IMR-90 (cell line): ENCODE data around the gene TFAP2E. TPM values are rescaled to one million over a fixed set of nuclear protein-coding genes. Genes with fewer than 3 reads are reported as not detected.

ENCODE experiments used
- ATAC-seq: fragments of 200-7000 bp; cut with Tn5 transposase; 2 replicates; pipeline ENCODE4 v1.9.1; 2020; ENCODE audit warnings: low read depth, mild to moderate bottlenecking, moderate library complexity
- BruUV-seq: library from RNA; stranded (reverse); fragments of 400-500 nt; replicated peaks from 2 replicates; lab custom pipeline; 2021; lab: Mats Ljungman, UMichigan
- CTCF ChIA-PET: fragments of 300-600 bp; formaldehyde crosslinking; extraction: SDS; loops from one replicate; lab custom pipeline; 2021; ENCODE audit warnings: antibody characterized with exemption; lab: Yijun Ruan, JAX
- POLR2A ChIA-PET: fragments of 300-600 bp; sonication (Branson Sonifier 250); formaldehyde crosslinking; loops from one replicate; lab custom pipeline; 2022; ENCODE audit warnings: antibody characterized with exemption; ENCODE audit not compliant: unreplicated experiment; lab: Charles Lee
- DNase-seq: peaks from one replicate; pipeline ENCODE4 v3.0.0; 2013
- H2AFZ ChIP-seq: replicated peaks from 2 replicates; pipeline ENCODE3; 2013; ENCODE audit warnings: low read length, mild to moderate bottlenecking; ENCODE audit not compliant: poor library complexity
- H2AK5ac ChIP-seq: 2 replicates; pipeline ENCODE4 v1.6.1; 2013; ENCODE audit warnings: low read depth, low read length, inconsistent platforms
- H2AK9ac ChIP-seq: replicated peaks from 2 replicates; pipeline ENCODE3; 2013; ENCODE audit warnings: mild to moderate bottlenecking, low read depth, low read length, moderate library complexity; ENCODE audit not compliant: poor library complexity
- H2BK120ac ChIP-seq: 2 replicates; pipeline ENCODE4 v1.6.1; 2013; ENCODE audit warnings: low read depth, low read length, inconsistent platforms
- H2BK15ac ChIP-seq: 3 replicates; pipeline ENCODE4 v1.6.1; 2013; ENCODE audit warnings: low read depth, low read length, inconsistent platforms
- H2BK20ac ChIP-seq: 2 replicates; pipeline ENCODE4 v1.6.1; 2013; ENCODE audit warnings: low read depth, mild to moderate bottlenecking, inconsistent platforms, low read length, moderate library complexity
- H2BK5ac ChIP-seq: 2 replicates; pipeline ENCODE4 v1.6.1; 2013; ENCODE audit warnings: mild to moderate bottlenecking, low read depth, low read length, inconsistent platforms; ENCODE audit not compliant: poor library complexity, severe bottlenecking
- H3K14ac ChIP-seq: replicated peaks from 2 replicates; pipeline ENCODE4 v1.6.1; 2013; ENCODE audit warnings: low read depth, low read length, inconsistent platforms
- H3K18ac ChIP-seq: 2 replicates; pipeline ENCODE4 v1.6.1; 2013; ENCODE audit warnings: low read depth, low read length, control low read depth
- H3K23ac ChIP-seq: 2 replicates; pipeline ENCODE4 v1.6.1; 2013; ENCODE audit warnings: low read depth, low read length, inconsistent platforms
- H3K27ac ChIP-seq: 2 replicates; pipeline ENCODE4 v1.5.1; 2013; ENCODE audit warnings: mild to moderate bottlenecking, control low read depth, low read length; ENCODE audit not compliant: insufficient read depth
- H3K27me3 ChIP-seq: 2 replicates; pipeline ENCODE4 v1.6.1; 2013; ENCODE audit warnings: low read length; ENCODE audit not compliant: control insufficient read depth, insufficient read depth
- H3K36me3 ChIP-seq: 2 replicates; pipeline ENCODE4 v1.6.1; 2013; ENCODE audit warnings: low read length, mixed read lengths; ENCODE audit not compliant: control insufficient read depth, insufficient read depth
- H3K4ac ChIP-seq: 2 replicates; pipeline ENCODE4 v1.6.1; 2013; ENCODE audit warnings: low read depth, low read length, inconsistent platforms
- H3K4me1 ChIP-seq: 2 replicates; pipeline ENCODE4 v1.6.1; 2013; ENCODE audit warnings: low read length, mixed read lengths; ENCODE audit not compliant: control insufficient read depth, insufficient read depth
- H3K4me2 ChIP-seq: 2 replicates; pipeline ENCODE4 v1.6.1; 2013; ENCODE audit warnings: low read depth, mild to moderate bottlenecking, control low read depth, low read length, moderate library complexity
- H3K4me3 ChIP-seq: 2 replicates; pipeline ENCODE4 v1.5.1; 2013; ENCODE audit warnings: low read depth, mild to moderate bottlenecking, control low read depth, low read length, moderate library complexity; ENCODE audit not compliant: insufficient read depth
- H3K56ac ChIP-seq: 2 replicates; pipeline ENCODE4 v1.6.1; 2013; ENCODE audit warnings: low read length, inconsistent platforms; ENCODE audit not compliant: insufficient read depth; ENCODE audit errors: extremely low read depth
- H3K79me1 ChIP-seq, 2 experiments: 2 replicates each; pipeline ENCODE4 v1.6.1; 2013; ENCODE audit warnings: low read length in 2 of 2, inconsistent platforms in 1 of 2, low read depth in 1 of 2
- H3K9ac ChIP-seq: 2 replicates; pipeline ENCODE4 v1.6.1; 2013; ENCODE audit warnings: low read depth, low read length, control low read depth
- H3K9me1 ChIP-seq: 2 replicates; pipeline ENCODE4 v1.6.1; 2013; ENCODE audit warnings: low read length, inconsistent platforms; ENCODE audit not compliant: insufficient read depth
- H3K9me3 ChIP-seq: 2 replicates; pipeline ENCODE4 v1.6.1; 2013; ENCODE audit warnings: low read length; ENCODE audit not compliant: control insufficient read depth, insufficient read depth
- H4K20me1 ChIP-seq: 2 replicates; pipeline ENCODE4 v1.6.1; 2013; ENCODE audit warnings: low read length, inconsistent platforms; ENCODE audit not compliant: insufficient read depth
- H4K5ac ChIP-seq: 2 replicates; pipeline ENCODE4 v1.6.1; 2013; ENCODE audit warnings: mild to moderate bottlenecking, low read depth, low read length, control low read depth
- H4K8ac ChIP-seq, 2 experiments: 2 replicates each; pipeline ENCODE4 v1.6.1; 2013; ENCODE audit warnings: low read depth in 2 of 2, low read length in 2 of 2, control low read depth in 1 of 2, inconsistent platforms in 1 of 2
- H4K91ac ChIP-seq: 2 replicates; pipeline ENCODE4 v1.6.1; 2013; ENCODE audit warnings: low read depth, low read length, inconsistent platforms; ENCODE audit not compliant: insufficient read depth
- CHD1 ChIP-seq: IDR thresholded peaks from 2 replicates; pipeline ENCODE4 v1.6.1; 2012; ENCODE audit warnings: low read depth, low read length, improper control_type of control experiment
- NFE2L2 ChIP-seq: fragments of 150-350 bp; IDR thresholded peaks from 2 replicates; pipeline ENCODE4 v1.6.1; 2016; ENCODE audit warnings: low read depth, mild to moderate bottlenecking, low read length
- WGBS, 2 experiments: methylation state at CpG; one replicate each; pipeline versions ENCODE4 v1.1.5 to v1.1.7; 2013; ENCODE audit warnings: missing lambda C conversion rate in 2 of 2; ENCODE audit not compliant: insufficient read length in 1 of 2; ENCODE audit errors: extremely low coverage in 2 of 2; 5-methylcytosine and 5-hydroxymethylcytosine counted together
- dilution Hi-C: fragments of 300-500 bp; cut with HindIII; formaldehyde crosslinking; loops from one replicate; pipeline ENCODE4 v1.14.3; 2018; ENCODE audit warnings: low sequenced_read_pairs; ENCODE audit not compliant: unreplicated experiment
- in situ Hi-C: fragments of 300-500 bp; cut with MboI; formaldehyde crosslinking; loops from 3 replicates; pipeline ENCODE4 v1.14.3; 2019; ENCODE audit warnings: low sequenced_read_pairs, inconsistent platforms, mixed read lengths
- intact Hi-C: fragments of 100-400 bp; cut with micrococcal nuclease; formaldehyde crosslinking; loops from 2 replicates; pipeline ENCODE4 v1.10.0; 2022
- polyA plus RNA-seq, 3 experiments: library from polyadenylated mRNA; depleted of rRNA; stranded (reverse); fragments of >200 nt; gene quantifications; 2 replicates each; pipeline ENCODE4 v1.2.3, GENCODE V29; 2012; ENCODE audit warnings: low replicate concordance in 1 of 3
- total RNA-seq: library from RNA; depleted of rRNA; stranded (reverse); fragments of >200 nt; gene quantifications from 2 replicates; pipeline ENCODE4 v1.2.3, GENCODE V29; 2012
- TF ChIP-seq, protein P1 (sequence below): conservative IDR thresholded peaks from 2 replicates; pipeline ENCODE4 v1.5.1; 2012; ENCODE audit warnings: mild to moderate bottlenecking, low read depth, low read length, improper control_type of control experiment

TFAP2E gene
- total and polyA plus RNA-seq, 2 of the 4 experiments (the other 2 are of a cell fraction): under 0.01 to 0.19 TPM

DNA sequence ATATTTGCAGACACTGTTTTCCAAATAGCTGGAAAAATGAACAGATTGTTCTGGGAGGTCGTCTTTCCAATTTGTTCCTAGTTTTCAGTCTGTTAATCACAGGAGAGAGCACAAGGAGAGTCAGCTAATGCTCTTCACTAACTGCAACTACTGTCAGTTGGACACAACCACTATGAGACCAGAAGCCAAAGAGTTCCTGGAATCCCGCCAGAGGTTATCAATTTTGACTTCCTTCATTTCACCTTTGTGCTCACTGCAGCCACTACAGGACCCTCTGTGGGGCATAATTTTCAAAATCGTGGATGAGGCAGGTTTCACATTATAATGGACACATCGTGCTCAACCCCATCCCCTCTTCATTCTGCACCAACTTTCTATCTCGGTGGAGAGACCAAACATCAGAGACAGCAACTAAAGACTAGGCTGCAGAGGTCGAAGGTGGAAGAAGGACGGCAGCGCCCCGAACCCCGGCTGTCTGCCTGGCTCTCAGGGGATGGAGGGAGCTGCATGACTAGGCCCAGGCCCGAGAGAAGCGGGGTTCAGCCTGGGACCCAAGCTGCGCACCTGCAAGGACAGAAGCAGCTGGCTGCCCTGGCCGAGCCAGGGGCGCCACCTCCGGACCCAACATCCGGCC, 16.5 kb upstream of the TFAP2E start:
- H3K79me1 ChIP-seq: peaks cover 12 to 72% of the 10 kb centered on the region in 2 experiments
- no peak for ATAC-seq
- no TSS peak for BruUV-seq
- no peaks in the 10 kb centered on the region for H3K27me3 ChIP-seq
- peak overlapping the region; percentile 54; the same call in 1 of the 2 replicates for H2AK5ac ChIP-seq
- peak overlapping the region; percentile 79 for H3K4me3 ChIP-seq
- H3K4me1 ChIP-seq: peaks cover 10% of the 10 kb centered on the region
- dilution Hi-C loops: no loop called here
- peak overlapping the region; percentile 94 for H2AK9ac ChIP-seq
- peak overlapping the region; percentile 58 to 91; a peak in 3 of 4 replicates for H4K8ac ChIP-seq
- POLR2A ChIA-PET: interaction anchor here (0.7 to 1.8 kb wide), 3 partner anchors 31 to 105 kb away, joined by 3 to 4 read pairs (median 3); no protein-coding TSS in a partner anchor
- no peak overlapping the region for H2BK20ac ChIP-seq
- intact Hi-C loops: loop anchor here (2.0 kb wide), 1 partner anchor 364 kb away; the partner anchor contains the start of gene SFPQ
- H3K9ac ChIP-seq: peak overlapping the region; percentile 64
- H3K4me2 ChIP-seq: peak overlapping the region; percentile 92
- H2BK5ac ChIP-seq: peak overlapping the region; percentile 59
- TF ChIP-seq CHD1 (no peak), NFE2L2 (no peak)
- TF ChIP-seq, protein P1, sequence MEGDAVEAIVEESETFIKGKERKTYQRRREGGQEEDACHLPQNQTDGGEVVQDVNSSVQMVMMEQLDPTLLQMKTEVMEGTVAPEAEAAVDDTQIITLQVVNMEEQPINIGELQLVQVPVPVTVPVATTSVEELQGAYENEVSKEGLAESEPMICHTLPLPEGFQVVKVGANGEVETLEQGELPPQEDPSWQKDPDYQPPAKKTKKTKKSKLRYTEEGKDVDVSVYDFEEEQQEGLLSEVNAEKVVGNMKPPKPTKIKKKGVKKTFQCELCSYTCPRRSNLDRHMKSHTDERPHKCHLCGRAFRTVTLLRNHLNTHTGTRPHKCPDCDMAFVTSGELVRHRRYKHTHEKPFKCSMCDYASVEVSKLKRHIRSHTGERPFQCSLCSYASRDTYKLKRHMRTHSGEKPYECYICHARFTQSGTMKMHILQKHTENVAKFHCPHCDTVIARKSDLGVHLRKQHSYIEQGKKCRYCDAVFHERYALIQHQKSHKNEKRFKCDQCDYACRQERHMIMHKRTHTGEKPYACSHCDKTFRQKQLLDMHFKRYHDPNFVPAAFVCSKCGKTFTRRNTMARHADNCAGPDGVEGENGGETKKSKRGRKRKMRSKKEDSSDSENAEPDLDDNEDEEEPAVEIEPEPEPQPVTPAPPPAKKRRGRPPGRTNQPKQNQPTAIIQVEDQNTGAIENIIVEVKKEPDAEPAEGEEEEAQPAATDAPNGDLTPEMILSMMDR: no peak
- H3K14ac ChIP-seq: peak overlapping the region; percentile 61
- H2BK15ac ChIP-seq: no peak overlapping the region
- H2AFZ ChIP-seq: peak overlapping the region; percentile 100
- H3K23ac ChIP-seq: peak overlapping the region; percentile 60; the same call in 1 of the 2 replicates
- DNase-seq: no peak
- no peaks in the 10 kb centered on the region for H3K9me3 ChIP-seq
- H3K56ac ChIP-seq: no peak overlapping the region
- H3K36me3 ChIP-seq: peaks cover 14% of the 10 kb centered on the region
- 0 out of 2 replicates have a peak overlapping the region, but pooled peaks have one; percentile 4 for H2BK120ac ChIP-seq
- WGBS, 2 experiments: 0% methylated on average over 10 of the region's 17 CpGs; no CpG with 5 or more reads in 1 of the 2 experiments
- H4K5ac ChIP-seq: peak overlapping the region; percentile 8; the same call in 1 of the 2 replicates
- H3K9me1 ChIP-seq: peaks cover 6% of the 10 kb centered on the region
- peak overlapping the region; percentile 99 for H3K27ac ChIP-seq
- no peak overlapping the region for H3K18ac ChIP-seq
- peak overlapping the region; percentile 16; the same call in 1 of the 2 replicates for H4K91ac ChIP-seq
- CTCF ChIA-PET: interaction anchor here (1.2 to 1.8 kb wide), 4 partner anchors 12 to 213 kb away, joined by 4 to 9 read pairs (median 5); partner anchors contain the start of gene CLSPN
- peak overlapping the region; percentile 71 for H3K4ac ChIP-seq
- in situ Hi-C loops: no loop called here
- H4K20me1 ChIP-seq: peaks cover 32% of the 10 kb centered on the region
